SK-N-SH treated with all-trans-retinoic acid at 6 μM for 48 hours (cell line): ENCODE results near the gene VANGL1.

Experiments used
- BACH2 ChIP-seq: fragments of 250-450 bp; sonication (Bioruptor Pico); IDR thresholded peaks from 2 replicates; pipeline ENCODE4 v1.9.0; 2021; ENCODE audit warnings: mild to moderate bottlenecking, borderline replicate concordance
- CSDC2 ChIP-seq: fragments of 250-450 bp; sonication (Bioruptor Pico); IDR thresholded peaks from 2 replicates; pipeline ENCODE4 v1.5.0; 2020; ENCODE audit warnings: mild to moderate bottlenecking, moderate library complexity
- GLIS3 ChIP-seq: fragments of 250-450 bp; sonication (Bioruptor Pico); IDR thresholded peaks from 2 replicates; pipeline ENCODE4 v1.5.0; 2020; ENCODE audit warnings: mild to moderate bottlenecking, moderate library complexity
- OSR1 ChIP-seq: fragments of 250-450 bp; sonication (Bioruptor Pico); IDR thresholded peaks from 2 replicates; pipeline ENCODE4 v1.8.0; 2022; ENCODE audit warnings: moderate library complexity, mild to moderate bottlenecking, inconsistent platforms
- RARB ChIP-seq: fragments of 250-450 bp; sonication (Bioruptor Pico); IDR thresholded peaks from 2 replicates; pipeline ENCODE4 v1.8.0; 2021; ENCODE audit warnings: mild to moderate bottlenecking, moderate library complexity
- SNAI2 ChIP-seq: fragments of 250-450 bp; sonication (Bioruptor Pico); IDR thresholded peaks from 2 replicates; pipeline ENCODE4 v1.5.0; 2020; ENCODE audit warnings: mild to moderate bottlenecking, moderate library complexity
- TOX ChIP-seq: fragments of 250-450 bp; sonication (Bioruptor Pico); IDR thresholded peaks from 2 replicates; pipeline ENCODE4 v1.8.0; 2021; ENCODE audit warnings: mild to moderate bottlenecking, moderate library complexity, borderline replicate concordance
- ZFP30 ChIP-seq: fragments of 450-650 bp; formaldehyde crosslinking; IDR thresholded peaks from 2 replicates; pipeline ENCODE4 v1.5.0; 2022; ENCODE audit warnings: mild to moderate bottlenecking, moderate library complexity
- TF ChIP-seq, protein P1 (sequence below): fragments of 250-450 bp; sonication (Bioruptor Pico); IDR thresholded peaks from 2 replicates; pipeline ENCODE4 v1.8.0; 2020; ENCODE audit warnings: mild to moderate bottlenecking, moderate library complexity, borderline replicate concordance
- TF ChIP-seq, protein P2 (sequence below): fragments of 250-450 bp; sonication (Bioruptor Pico); IDR thresholded peaks from 2 replicates; pipeline ENCODE4 v1.8.0; 2021; ENCODE audit warnings: low read depth, mild to moderate bottlenecking, moderate library complexity, borderline replicate concordance
- TF ChIP-seq, protein P3 (sequence below): fragments of 250-450 bp; sonication (Bioruptor Pico); IDR thresholded peaks from 2 replicates; pipeline ENCODE4 v1.5.1; 2021; ENCODE audit warnings: mild to moderate bottlenecking, moderate library complexity

DNA sequence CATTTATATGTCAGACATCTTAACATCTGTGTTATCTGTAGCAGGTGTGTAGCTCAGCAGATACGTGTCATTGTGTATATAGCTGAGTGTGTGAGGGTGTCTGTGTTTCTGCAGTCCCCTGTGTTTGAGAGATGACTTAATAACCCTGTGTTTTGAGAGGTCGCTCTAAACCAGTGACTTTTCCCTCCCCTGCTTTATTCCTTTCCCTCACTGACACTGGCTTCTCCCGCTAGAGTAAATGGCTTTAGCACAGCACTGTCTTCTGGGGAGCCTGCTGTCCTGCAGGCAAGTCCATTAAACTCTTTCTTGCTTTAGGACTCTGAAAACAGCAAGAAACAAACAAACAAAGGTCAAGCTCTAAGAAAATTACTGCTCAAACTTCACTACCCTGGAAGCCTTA, 53.0 kb downstream of the VANGL1 start:
- TF ChIP-seq, protein P1, sequence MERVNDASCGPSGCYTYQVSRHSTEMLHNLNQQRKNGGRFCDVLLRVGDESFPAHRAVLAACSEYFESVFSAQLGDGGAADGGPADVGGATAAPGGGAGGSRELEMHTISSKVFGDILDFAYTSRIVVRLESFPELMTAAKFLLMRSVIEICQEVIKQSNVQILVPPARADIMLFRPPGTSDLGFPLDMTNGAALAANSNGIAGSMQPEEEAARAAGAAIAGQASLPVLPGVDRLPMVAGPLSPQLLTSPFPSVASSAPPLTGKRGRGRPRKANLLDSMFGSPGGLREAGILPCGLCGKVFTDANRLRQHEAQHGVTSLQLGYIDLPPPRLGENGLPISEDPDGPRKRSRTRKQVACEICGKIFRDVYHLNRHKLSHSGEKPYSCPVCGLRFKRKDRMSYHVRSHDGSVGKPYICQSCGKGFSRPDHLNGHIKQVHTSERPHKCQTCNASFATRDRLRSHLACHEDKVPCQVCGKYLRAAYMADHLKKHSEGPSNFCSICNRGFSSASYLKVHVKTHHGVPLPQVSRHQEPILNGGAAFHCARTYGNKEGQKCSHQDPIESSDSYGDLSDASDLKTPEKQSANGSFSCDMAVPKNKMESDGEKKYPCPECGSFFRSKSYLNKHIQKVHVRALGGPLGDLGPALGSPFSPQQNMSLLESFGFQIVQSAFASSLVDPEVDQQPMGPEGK (CRISPR knock-in tag): no peak
- TF ChIP-seq SNAI2 (CRISPR knock-in tag) (no peak), BACH2 (CRISPR knock-in tag) (no peak), OSR1 (CRISPR knock-in tag) (no peak), RARB (CRISPR knock-in tag) (no peak), GLIS3 (CRISPR knock-in tag) (no peak), ZFP30 (CRISPR knock-in tag) (no peak), TOX (CRISPR knock-in tag) (no peak), CSDC2 (CRISPR knock-in tag) (no peak)
- TF ChIP-seq, protein P2, sequence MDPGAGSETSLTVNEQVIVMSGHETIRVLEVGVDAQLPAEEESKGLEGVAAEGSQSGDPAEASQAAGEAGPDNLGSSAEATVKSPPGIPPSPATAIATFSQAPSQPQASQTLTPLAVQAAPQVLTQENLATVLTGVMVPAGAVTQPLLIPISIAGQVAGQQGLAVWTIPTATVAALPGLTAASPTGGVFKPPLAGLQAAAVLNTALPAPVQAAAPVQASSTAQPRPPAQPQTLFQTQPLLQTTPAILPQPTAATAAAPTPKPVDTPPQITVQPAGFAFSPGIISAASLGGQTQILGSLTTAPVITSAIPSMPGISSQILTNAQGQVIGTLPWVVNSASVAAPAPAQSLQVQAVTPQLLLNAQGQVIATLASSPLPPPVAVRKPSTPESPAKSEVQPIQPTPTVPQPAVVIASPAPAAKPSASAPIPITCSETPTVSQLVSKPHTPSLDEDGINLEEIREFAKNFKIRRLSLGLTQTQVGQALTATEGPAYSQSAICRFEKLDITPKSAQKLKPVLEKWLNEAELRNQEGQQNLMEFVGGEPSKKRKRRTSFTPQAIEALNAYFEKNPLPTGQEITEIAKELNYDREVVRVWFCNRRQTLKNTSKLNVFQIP: no peak
- TF ChIP-seq, protein P3, sequence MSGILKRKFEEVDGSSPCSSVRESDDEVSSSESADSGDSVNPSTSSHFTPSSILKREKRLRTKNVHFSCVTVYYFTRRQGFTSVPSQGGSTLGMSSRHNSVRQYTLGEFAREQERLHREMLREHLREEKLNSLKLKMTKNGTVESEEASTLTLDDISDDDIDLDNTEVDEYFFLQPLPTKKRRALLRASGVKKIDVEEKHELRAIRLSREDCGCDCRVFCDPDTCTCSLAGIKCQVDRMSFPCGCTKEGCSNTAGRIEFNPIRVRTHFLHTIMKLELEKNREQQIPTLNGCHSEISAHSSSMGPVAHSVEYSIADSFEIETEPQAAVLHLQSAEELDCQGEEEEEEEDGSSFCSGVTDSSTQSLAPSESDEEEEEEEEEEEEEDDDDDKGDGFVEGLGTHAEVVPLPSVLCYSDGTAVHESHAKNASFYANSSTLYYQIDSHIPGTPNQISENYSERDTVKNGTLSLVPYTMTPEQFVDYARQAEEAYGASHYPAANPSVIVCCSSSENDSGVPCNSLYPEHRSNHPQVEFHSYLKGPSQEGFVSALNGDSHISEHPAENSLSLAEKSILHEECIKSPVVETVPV (CRISPR knock-in tag): no peak
